Vagina (tissue), 2 donors: ENCODE results near the gene GREB1. TPM values are rescaled to one million over a fixed set of nuclear protein-coding genes. Genes with fewer than 3 reads are reported as not detected.

Experiments used
- DNase-seq, 2 donors: peaks; one replicate each; pipeline ENCODE4 v3.0.0-alpha.2; 2017; ENCODE audit errors: extremely low spot score in 2 of 2
- H3K27ac ChIP-seq: fragments of 200-600 bp; sonication (generic); one replicate; pipeline ENCODE4 v1.5.1; 2019
- H3K27me3 ChIP-seq: fragments of 200-600 bp; sonication (generic); one replicate; pipeline ENCODE4 v1.5.1; 2019
- H3K36me3 ChIP-seq, 2 donors: fragments of 200-600 bp; sonication (generic); one replicate each; pipeline ENCODE4 v1.5.1; 2017 to 2019
- H3K4me1 ChIP-seq: fragments of 200-600 bp; sonication (generic); one replicate; pipeline ENCODE4 v1.5.1; 2019
- H3K4me3 ChIP-seq, 2 donors: fragments of 200-600 bp; sonication (generic); 1 replicate in 1 of 2; 2 replicates in 1 of 2; pipeline ENCODE4 v1.5.1; 2016 to 2019
- H3K9me3 ChIP-seq: fragments of 200-600 bp; sonication (generic); one replicate; pipeline ENCODE4 v1.5.1; 2019
- CTCF ChIP-seq, 3 experiments: fragments of 450-650 bp in 2 of 3; fragments of 200-600 bp in 1 of 3; sonication (generic) in 1 of 3; IDR thresholded peaks; one replicate each; pipeline ENCODE4 v1.5.1; 2017 to 2019; ENCODE audit warnings: antibody characterized with exemption in 3 of 3, mild to moderate bottlenecking in 2 of 3, moderate library complexity in 2 of 3
- POLR2A ChIP-seq, 2 donors: fragments of 450-650 bp; IDR thresholded peaks; one replicate each; pipeline ENCODE4 v1.6.1; 2017; ENCODE audit warnings: antibody characterized with exemption in 2 of 2, mild to moderate bottlenecking in 2 of 2, moderate library complexity in 2 of 2
- POLR2AphosphoS5 ChIP-seq, 2 donors: sonication (generic); formaldehyde crosslinking; IDR thresholded peaks; one replicate each; pipeline ENCODE4 v1.9.0; 2017; ENCODE audit warnings: antibody characterized with exemption in 2 of 2, mild to moderate bottlenecking in 2 of 2, low read depth in 1 of 2; ENCODE audit not compliant: insufficient read depth in 1 of 2
- intact Hi-C: fragments of 100-400 bp; cut with DNase I; formaldehyde crosslinking; loops from one replicate; pipeline ENCODE4 v1.15.1; 2023
- total RNA-seq: library from RNA; depleted of rRNA; stranded (reverse); fragments of >200 nt; gene quantifications from one replicate; pipeline ENCODE4 v1.2.3, GENCODE V29; 2016

GREB1 gene
- total RNA-seq, 1 donor from 2014 or later, result 35.4 TPM

- Histone ChIP-seq H3K27me3 (no peaks in the 10 kb centered on the region), H3K27ac (no peak overlapping the region), H3K36me3 (peaks cover 0 to 5% of the 10 kb centered on the region in 2 donors), H3K9me3 (no peaks in the 10 kb centered on the region), H3K4me1 (peaks cover 7% of the 10 kb centered on the region), H3K4me3 (no peak overlapping the region)
- DNase-seq, result no peak
- TF ChIP-seq POLR2AphosphoS5 (IDR thresholded peaks at IDR 0.05; ENCODE audit: insufficient read depth in 1 of 2, low read depth in 1 of 2) (no peak), CTCF (IDR thresholded peaks at IDR 0.05) (no peak), POLR2A (IDR thresholded peaks at IDR 0.05) (no peak)
- intact Hi-C loops, result no loop called here
Observed at GRCh38 chr2:11564816-11565567, 31.1 kb downstream of the GREB1 start.

- DNase-seq, result no peak
- H3K27ac ChIP-seq, result no peak overlapping the region
- intact Hi-C loops, result no loop called here
- no peaks in the 10 kb centered on the region for H3K9me3 ChIP-seq
- H3K4me1 ChIP-seq, result peaks cover 16% of the 10 kb centered on the region
- TF ChIP-seq CTCF (IDR thresholded peaks at IDR 0.05), result no peak
- TF ChIP-seq POLR2AphosphoS5 (IDR thresholded peaks at IDR 0.05; ENCODE audit: insufficient read depth in 1 of 2, low read depth in 1 of 2), result no peak
- TF ChIP-seq POLR2A (IDR thresholded peaks at IDR 0.05), result no peak
- H3K27me3 ChIP-seq, result no peaks in the 10 kb centered on the region
- H3K36me3 ChIP-seq, result peaks cover 0 to 5% of the 10 kb centered on the region in 2 donors
- H3K4me3 ChIP-seq, result no peak overlapping the region
Observed at GRCh38 chr2:11566383-11566782, 32.5 kb downstream of the GREB1 start.

- no peak for TF ChIP-seq POLR2AphosphoS5 (IDR thresholded peaks at IDR 0.05; ENCODE audit: insufficient read depth in 1 of 2, low read depth in 1 of 2)
- no peak for TF ChIP-seq CTCF (IDR thresholded peaks at IDR 0.05)
- Histone ChIP-seq H3K4me1 (peaks cover 11% of the 10 kb centered on the region), H3K9me3 (no peaks in the 10 kb centered on the region), H3K36me3 (peaks cover 0 to 5% of the 10 kb centered on the region in 2 donors), H3K4me3 (no peak overlapping the region), H3K27me3 (no peaks in the 10 kb centered on the region), H3K27ac (no peak overlapping the region)
- intact Hi-C loops, result no loop called here
- DNase-seq, result no peak
Observed at GRCh38 chr2:11567631-11568031, 33.8 kb downstream of the GREB1 start.

- no peak for DNase-seq
- H3K9me3 ChIP-seq, result no peaks in the 10 kb centered on the region
- TF ChIP-seq CTCF (IDR thresholded peaks at IDR 0.05), result no peak
- no peak for TF ChIP-seq POLR2AphosphoS5 (IDR thresholded peaks at IDR 0.05; ENCODE audit: insufficient read depth in 1 of 2, low read depth in 1 of 2)
- TF ChIP-seq POLR2A (IDR thresholded peaks at IDR 0.05), result no peak
Observed at GRCh38 chr2:11568436-11568835, 34.6 kb downstream of the GREB1 start.

GRCh38 chr2:11569636-11570035 lies 35.8 kb downstream of the GREB1 start:
- no peak overlapping the region for H3K27ac ChIP-seq
- H3K9me3 ChIP-seq, result no peaks in the 10 kb centered on the region
- intact Hi-C loops, result no loop called here

More at GRCh38 chr2:11568436-11568835, 34.6 kb downstream of the GREB1 start:
- Histone ChIP-seq H3K4me3 (no peak overlapping the region), H3K27me3 (no peaks in the 10 kb centered on the region), H3K4me1 (peaks cover 9% of the 10 kb centered on the region), H3K36me3 (peaks cover 0 to 5% of the 10 kb centered on the region in 2 donors), H3K27ac (no peak overlapping the region)
- intact Hi-C loops, result no loop called here

More at GRCh38 chr2:11569636-11570035, 35.8 kb downstream of the GREB1 start:
- H3K36me3 ChIP-seq, result peaks cover 0 to 5% of the 10 kb centered on the region in 2 donors
- no peak for DNase-seq
- H3K4me1 ChIP-seq, result peaks cover 15% of the 10 kb centered on the region
- TF ChIP-seq POLR2A (IDR thresholded peaks at IDR 0.05), result no peak
- no peak for TF ChIP-seq POLR2AphosphoS5 (IDR thresholded peaks at IDR 0.05; ENCODE audit: insufficient read depth in 1 of 2, low read depth in 1 of 2)
- no peak for TF ChIP-seq CTCF (IDR thresholded peaks at IDR 0.05)
- no peaks in the 10 kb centered on the region for H3K27me3 ChIP-seq
- no peak overlapping the region for H3K4me3 ChIP-seq
